GM12878 (cell line): ENCODE measurements around the gene DBNL.

Experiments
- ATF2 ChIP-seq: IDR thresholded peaks from 2 replicates; pipeline ENCODE4 v1.6.1; 2012; ENCODE audit warnings: low read length, inconsistent platforms
- CTCF ChIP-seq, 3 experiments: IDR thresholded peaks in 2 of 3; conservative IDR thresholded peaks in 1 of 3; 2 replicates each; pipeline ENCODE4 v1.5.1; 2011; ENCODE audit warnings: low read depth in 3 of 3, low read length in 3 of 3, mild to moderate bottlenecking in 3 of 3, control low read depth in 2 of 3, moderate library complexity in 2 of 3, inconsistent platforms in 1 of 3, mixed read lengths in 1 of 3; ENCODE audit not compliant: control insufficient read depth in 2 of 3, insufficient read depth in 1 of 3; ENCODE audit errors: extremely low read depth in 1 of 3
- E2F8 ChIP-seq: fragments of 450-650 bp; IDR thresholded peaks from 2 replicates; pipeline ENCODE4 v1.6.1; 2018; ENCODE audit warnings: mild to moderate bottlenecking, low read depth, moderate library complexity; ENCODE audit not compliant: partially characterized antibody
- EGR1 ChIP-seq, 2 experiments: IDR thresholded peaks; 1 replicate in 1 of 2; 2 replicates in 1 of 2; pipeline ENCODE4 v1.6.1; 2011 to 2012; ENCODE audit warnings: low read depth in 2 of 2, low read length in 2 of 2, borderline replicate concordance in 1 of 2, mild to moderate bottlenecking in 1 of 2, moderate library complexity in 1 of 2
- ESRRA ChIP-seq: IDR thresholded peaks from 2 replicates; pipeline ENCODE4 v1.6.1; 2012; ENCODE audit warnings: mild to moderate bottlenecking, low read length, improper control_type of control experiment
- EZH2 ChIP-seq: IDR thresholded peaks from 2 replicates; pipeline ENCODE4 v1.6.1; 2012; ENCODE audit warnings: low read depth, mild to moderate bottlenecking, control low read depth, inconsistent platforms, low read length, borderline replicate concordance; ENCODE audit not compliant: control insufficient read depth
- FOXK2 ChIP-seq: fragments of 450-650 bp; IDR thresholded peaks from 2 replicates; pipeline ENCODE4 v1.6.1; 2017; ENCODE audit warnings: mild to moderate bottlenecking, moderate library complexity
- HDAC2 ChIP-seq: fragments of 200-600 bp; sonication (generic); IDR thresholded peaks from 2 replicates; pipeline ENCODE4 v1.6.1; 2017
- POLR2A ChIP-seq: IDR thresholded peaks from 2 replicates; pipeline ENCODE4 v1.6.1; 2011; ENCODE audit warnings: low read depth, mild to moderate bottlenecking, low read length
- TAF1 ChIP-seq: IDR thresholded peaks from 2 replicates; pipeline ENCODE4 v1.6.1; 2011; ENCODE audit warnings: mild to moderate bottlenecking, low read depth, low read length, borderline replicate concordance
- ZBTB11 ChIP-seq: fragments of 450-650 bp; formaldehyde crosslinking; IDR thresholded peaks from 2 replicates; pipeline ENCODE4 v1.5.0; 2022; ENCODE audit warnings: mild to moderate bottlenecking, missing genetic modification characterization

GRCh38 chr7:44063547-44063893 lies 19.0 kb downstream of the DBNL start:
- TF ChIP-seq TAF1: no peak
- TF ChIP-seq EZH2: no peak
- no peak for TF ChIP-seq CTCF (IDR thresholded peaks at IDR 0.05 in 2 of 3, conservative IDR thresholded peaks at IDR 0.05 in 1 of 3; ENCODE audit: control insufficient read depth in 2 of 3, extremely low read depth in 1 of 3, insufficient read depth in 1 of 3, low read depth in 3 of 3, low read length in 3 of 3)
- no peak for TF ChIP-seq HDAC2
- TF ChIP-seq ESRRA: no peak
- no peak for TF ChIP-seq E2F8
- no peak for TF ChIP-seq EGR1 (IDR thresholded peaks at IDR 0.05; ENCODE audit: borderline replicate concordance in 1 of 2, low read depth in 2 of 2, low read length in 2 of 2)
- TF ChIP-seq ATF2: no peak
- no peak for TF ChIP-seq ZBTB11 (CRISPR knock-in tag)
- TF ChIP-seq POLR2A: no peak
- TF ChIP-seq FOXK2: no peak
